Measurements from ENCODE around the gene OPN1MW.
"Not testable (repeated sequence)": the region's sequence is repeated elsewhere in the genome, so short reads cannot be mapped to it uniquely, and the experiment has no call there.

Gene OPN1MW

DNA sequence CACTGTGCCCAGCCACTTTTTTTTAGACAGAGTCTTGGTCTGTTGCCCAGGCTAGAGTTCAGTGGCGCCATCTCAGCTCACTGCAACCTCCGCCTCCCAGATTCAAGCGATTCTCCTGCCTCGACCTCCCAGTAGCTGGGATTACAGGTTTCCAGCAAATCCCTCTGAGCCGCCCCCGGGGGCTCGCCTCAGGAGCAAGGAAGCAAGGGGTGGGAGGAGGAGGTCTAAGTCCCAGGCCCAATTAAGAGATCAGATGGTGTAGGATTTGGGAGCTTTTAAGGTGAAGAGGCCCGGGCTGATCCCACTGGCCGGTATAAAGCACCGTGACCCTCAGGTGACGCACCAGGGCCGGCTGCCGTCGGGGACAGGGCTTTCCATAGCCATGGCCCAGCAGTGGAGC, at the start of gene OPN1MW:
Gene OPN1MW, plus strand, starts transcription at position 301 of the 400 bp plus-strand sequence. Its CDS starts 82 bp downstream, at position 383.
- intact Hi-C loops (cut with DNase I): not testable (repeated sequence)

DNA sequence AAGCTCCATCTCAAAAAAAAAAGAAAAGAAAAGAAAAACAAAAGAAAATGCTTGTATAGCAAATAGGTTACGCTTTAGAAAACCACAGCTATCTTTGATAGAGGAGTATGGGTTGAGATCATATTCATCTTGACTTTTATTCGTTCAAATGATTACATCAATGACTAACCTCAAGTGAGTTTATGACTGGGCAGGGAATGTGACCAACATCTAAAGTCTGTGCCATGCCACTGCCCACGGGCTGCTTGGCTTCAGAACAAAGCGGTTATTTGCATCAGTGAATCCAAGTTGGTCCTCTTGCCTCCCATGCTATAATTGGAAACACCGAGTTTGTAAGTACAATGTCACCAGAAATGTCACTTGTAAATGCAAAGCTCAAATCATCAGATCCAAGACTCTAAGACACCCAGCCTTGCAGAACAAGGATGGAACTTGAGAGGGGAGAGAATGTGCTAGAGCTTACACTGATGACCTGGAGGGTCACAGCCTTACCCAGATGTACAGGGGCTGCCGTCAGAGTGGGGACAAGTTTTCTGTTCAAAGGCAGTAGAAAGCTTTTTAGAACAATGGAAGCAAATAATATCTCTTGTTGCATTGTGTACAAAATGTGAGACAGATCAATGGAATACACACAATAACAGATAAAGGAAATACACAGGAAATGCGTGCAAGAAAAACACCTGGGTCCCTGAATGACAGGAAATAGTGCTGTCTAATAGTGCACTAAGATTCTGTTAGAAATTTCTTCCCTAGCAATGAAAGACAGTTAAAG, 46.8 kb upstream of the OPN1MW start:
- DNase-seq: peak in 2 of 10 donors; percentile 7
- intact Hi-C loops (cut with DNase I): no loop called here

More for the DNA sequence above, at the start of gene OPN1MW:
- DNase-seq: not testable (repeated sequence)

DNA sequence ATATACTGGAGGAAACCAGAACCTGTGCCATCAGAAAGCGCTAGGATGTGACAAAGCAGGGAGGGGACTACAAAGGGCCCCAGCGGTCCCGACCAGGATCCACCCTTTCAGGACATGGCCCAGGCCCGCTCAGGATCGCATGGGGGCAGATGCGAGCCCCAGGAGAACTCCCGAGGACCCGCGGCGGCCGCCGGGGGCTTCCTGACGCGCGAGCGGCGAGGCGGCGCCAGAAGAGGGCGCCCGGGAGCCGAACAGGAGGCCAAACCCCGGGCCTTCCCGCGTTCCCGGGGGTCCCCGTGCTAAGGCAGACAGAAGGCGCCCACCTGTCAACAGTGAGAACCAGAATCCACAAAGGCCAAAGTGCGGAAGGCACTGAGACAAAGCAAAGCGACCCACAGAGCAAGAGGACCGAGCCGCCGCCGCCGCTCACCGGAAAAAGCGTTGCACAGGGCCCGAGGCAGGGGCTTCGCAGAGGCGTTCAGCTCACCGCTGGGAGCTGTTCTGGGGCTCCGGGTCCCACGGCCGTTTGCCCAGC, 45.7 kb upstream of the OPN1MW start:
- intact Hi-C loops (cut with DNase I): no loop called here
- DNase-seq: peak in 8 of 10 donors; percentile 26 to 93 (median 50)

DNA sequence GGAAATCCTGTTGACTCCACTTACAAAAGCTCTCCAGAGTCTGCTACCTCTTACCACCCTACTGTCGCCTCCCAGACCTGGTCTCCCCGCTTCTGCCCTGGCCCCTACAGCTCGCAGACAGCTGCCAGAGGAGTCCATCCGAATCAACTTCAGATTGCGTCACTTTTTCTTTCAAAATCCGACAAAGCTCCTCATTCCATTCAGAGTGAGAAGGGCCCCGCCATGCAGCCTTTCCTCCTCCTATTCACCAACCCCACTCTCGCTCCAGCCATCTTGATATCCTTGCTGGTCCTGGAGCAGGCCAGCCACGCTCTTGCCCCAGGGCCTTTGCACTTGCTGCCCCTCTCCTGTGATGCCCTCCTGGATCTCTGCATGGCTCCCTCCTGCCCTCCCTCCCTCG, 43.5 kb upstream of the OPN1MW start:
- intact Hi-C loops (cut with DNase I): no loop called here
- peak in 2 of 10 donors; percentile 49 to 53 for DNase-seq

DNA sequence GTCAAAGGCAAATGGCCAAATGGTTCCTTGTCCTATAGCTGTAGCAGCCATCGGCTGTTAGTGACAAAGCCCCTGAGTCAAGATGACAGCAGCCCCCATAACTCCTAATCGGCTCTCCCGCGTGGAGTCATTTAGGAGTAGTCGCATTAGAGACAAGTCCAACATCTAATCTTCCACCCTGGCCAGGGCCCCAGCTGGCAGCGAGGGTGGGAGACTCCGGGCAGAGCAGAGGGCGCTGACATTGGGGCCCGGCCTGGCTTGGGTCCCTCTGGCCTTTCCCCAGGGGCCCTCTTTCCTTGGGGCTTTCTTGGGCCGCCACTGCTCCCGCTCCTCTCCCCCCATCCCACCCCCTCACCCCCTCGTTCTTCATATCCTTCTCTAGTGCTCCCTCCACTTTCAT, 42.2 kb upstream of the OPN1MW start:
- intact Hi-C loops (cut with DNase I): no loop called here
- DNase-seq: peak in 2 of 10 donors; percentile 52 to 56

DNA sequence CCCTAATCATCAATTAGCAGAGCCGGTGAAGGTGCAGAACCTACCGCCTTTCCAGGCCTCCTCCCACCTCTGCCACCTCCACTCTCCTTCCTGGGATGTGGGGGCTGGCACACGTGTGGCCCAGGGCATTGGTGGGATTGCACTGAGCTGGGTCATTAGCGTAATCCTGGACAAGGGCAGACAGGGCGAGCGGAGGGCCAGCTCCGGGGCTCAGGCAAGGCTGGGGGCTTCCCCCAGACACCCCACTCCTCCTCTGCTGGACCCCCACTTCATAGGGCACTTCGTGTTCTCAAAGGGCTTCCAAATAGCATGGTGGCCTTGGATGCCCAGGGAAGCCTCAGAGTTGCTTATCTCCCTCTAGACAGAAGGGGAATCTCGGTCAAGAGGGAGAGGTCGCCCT, 41.7 kb upstream of the OPN1MW start:
- intact Hi-C loops (cut with DNase I): no loop called here
- DNase-seq: peak in 2 of 10 donors; percentile 24 to 61

DNA sequence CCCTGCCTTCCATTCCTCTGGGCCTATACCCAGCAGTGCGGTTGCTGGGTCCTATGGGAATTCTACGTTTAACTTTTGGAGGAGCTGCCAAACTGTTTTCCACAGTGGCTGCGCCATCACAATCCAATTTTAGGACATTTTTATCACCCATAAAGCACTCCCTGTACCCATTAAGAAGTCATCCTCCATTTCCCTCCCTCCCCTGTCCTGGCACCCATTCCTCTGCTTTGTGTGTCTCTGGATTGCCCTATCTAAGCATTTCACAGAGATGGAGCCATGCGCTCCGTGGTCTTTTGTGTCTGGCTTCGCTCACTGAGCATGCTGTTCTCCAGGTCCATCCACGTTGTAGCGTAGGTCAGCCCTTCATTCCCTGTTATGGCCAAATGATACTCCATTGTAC, 40.0 kb upstream of the OPN1MW start:
- DNase-seq: peak in 1 of 10 donors; percentile 20
- intact Hi-C loops (cut with DNase I): no loop called here

DNA sequence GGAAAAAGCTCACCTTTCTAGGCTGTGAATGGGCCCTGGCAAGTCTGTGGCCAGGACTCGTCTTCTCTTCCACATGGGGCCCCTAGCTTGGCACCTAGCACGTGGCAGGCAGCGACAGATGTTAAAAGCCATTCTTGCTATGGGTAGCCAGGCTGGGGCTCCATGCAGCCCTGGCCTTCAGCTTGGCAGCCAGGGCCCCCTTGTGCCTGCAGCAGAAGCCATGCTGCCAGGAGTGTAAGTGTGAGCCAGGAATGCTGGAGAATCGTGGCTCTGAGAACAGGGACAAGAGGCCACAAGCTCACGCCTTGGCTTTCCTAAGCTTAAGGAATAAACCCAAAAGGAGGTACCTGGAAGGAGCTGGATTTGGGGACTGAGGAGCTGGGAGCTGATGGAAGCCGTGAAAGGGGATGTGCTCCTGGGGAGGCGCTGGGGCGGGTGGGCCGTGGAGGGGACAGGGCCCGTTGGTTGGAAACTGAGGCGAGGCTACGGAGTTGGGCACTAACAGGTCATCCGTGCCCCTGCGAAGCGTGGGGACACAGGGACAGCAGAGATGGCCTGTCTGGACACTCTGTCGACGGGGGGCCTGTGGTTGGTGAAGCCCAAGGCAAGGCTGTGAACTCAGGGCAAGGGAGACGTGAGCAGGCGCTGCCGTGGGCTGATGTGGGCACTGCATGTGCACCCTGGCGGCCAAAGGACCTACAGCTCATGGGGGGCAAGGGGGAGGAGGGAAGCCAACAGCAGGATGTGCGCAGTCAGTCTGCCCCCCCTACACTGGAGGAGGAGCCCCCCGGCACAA, 39.2 kb upstream of the OPN1MW start:
- intact Hi-C loops (cut with DNase I): no loop called here
- DNase-seq: peak in 2 of 10 donors; percentile 56 to 76

DNA sequence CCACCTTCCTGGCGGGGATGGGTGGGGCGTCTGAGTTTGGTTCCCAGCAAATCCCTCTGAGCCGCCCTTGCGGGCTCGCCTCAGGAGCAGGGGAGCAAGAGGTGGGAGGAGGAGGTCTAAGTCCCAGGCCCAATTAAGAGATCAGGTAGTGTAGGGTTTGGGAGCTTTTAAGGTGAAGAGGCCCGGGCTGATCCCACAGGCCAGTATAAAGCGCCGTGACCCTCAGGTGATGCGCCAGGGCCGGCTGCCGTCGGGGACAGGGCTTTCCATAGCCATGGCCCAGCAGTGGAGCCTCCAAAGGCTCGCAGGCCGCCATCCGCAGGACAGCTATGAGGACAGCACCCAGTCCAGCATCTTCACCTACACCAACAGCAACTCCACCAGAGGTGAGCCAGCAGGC, 38.4 kb upstream of the OPN1MW start, which contains the start of gene OPN1LW:
Gene OPN1LW, plus strand, starts transcription at position 234 of the 400 bp plus-strand sequence. Its CDS starts 41 bp downstream, at position 275.
- peak in 1 of 10 donors; percentile 31 for DNase-seq
- intact Hi-C loops (cut with DNase I): not testable (repeated sequence)

DNA sequence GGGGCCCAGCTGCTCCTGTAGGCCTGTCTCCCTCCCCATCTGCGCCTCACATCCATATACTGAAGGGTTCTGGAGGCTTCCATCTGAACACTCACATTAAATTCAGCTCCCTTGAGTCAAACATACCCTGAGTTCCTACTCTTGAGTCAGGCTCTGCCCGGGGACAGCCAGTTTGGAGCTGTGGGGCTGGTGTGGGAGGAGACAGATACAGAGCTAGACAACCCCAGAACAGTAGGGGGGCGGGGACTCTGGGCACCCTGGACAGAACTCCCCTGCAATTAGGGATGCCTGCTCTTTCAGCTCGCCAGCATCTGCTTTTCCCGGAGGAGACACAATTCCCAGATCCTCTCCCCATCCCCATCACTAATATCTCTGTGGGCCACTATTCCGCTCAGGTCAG, 31.4 kb upstream of the OPN1MW start:
- DNase-seq; intact Hi-C loops (cut with DNase I): not testable (repeated sequence)

DNA sequence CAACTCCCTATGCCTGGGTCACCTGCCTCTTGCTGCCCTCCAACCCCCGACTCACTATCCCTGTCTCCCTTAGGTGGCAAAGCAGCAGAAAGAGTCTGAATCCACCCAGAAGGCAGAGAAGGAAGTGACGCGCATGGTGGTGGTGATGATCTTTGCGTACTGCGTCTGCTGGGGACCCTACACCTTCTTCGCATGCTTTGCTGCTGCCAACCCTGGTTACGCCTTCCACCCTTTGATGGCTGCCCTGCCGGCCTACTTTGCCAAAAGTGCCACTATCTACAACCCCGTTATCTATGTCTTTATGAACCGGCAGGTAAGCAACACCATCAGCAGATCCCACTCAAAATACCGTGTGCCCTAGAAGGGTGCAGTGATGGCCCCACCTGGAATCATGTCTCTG, 26.2 kb upstream of the OPN1MW start:
- intact Hi-C loops (cut with DNase I): not testable (repeated sequence)
- peak in 2 of 10 donors; percentile 11 to 61 for DNase-seq

DNA sequence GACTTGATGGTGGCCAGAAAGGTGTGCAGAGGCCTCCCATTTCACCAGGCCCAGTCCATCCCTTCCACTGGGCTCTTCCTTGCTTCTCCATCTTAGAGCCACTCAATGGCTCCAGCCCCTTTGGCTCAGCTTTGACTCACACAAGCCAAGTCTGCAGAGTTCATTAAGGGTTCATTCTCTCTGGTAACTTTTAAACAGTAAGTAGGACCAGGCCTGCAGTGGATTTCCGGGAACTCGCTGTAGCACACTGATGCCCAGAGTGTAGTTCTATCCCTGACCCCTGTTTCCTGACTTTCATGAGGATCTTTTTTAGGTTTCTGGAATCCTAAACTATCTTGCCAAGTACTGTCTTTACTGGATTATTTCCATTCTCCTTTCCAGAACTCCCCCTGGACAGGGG, 25.2 kb upstream of the OPN1MW start:
- DNase-seq; intact Hi-C loops (cut with DNase I): not testable (repeated sequence)

DNA sequence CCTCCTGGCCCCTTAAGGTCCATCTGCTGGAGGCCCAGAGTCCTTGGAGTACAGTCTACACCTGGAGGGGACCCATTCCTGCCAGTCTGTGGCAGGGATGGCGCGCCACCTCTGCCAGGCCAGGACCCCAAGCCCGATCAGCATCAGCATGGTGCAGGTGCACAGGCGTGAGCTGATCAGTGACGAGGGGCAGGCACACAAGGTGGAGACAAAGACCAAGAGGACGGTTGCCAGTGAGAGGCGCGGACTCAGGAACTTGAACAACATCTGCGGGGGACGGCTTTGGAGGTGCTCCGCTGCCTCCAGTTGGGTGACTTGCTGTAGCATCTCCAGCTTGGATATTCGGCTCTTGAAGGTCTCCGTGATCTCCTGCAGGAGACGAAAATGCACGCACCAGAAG, 23.1 kb upstream of the OPN1MW start:
- DNase-seq; intact Hi-C loops (cut with DNase I): not testable (repeated sequence)

DNA sequence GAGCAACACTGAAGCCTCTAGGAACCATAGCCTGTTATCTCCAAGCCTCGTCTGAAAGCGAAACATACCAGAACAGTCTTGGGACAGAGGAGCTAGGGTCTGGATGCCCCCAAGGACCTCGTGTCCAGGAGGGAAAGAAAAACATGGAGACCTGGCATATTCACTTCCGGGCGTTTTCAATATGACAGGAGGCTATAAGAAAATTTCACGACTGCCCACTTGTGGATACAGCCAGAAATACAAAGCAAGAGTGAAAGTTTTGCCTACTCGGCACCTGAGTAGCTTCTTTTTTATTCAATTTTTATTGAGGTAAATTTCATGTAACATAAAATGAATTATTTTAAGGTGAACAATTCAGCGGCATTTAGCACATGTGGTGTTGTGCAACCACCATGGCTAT, 17.5 kb upstream of the OPN1MW start:
- intact Hi-C loops (cut with DNase I); DNase-seq: not testable (repeated sequence)

DNA sequence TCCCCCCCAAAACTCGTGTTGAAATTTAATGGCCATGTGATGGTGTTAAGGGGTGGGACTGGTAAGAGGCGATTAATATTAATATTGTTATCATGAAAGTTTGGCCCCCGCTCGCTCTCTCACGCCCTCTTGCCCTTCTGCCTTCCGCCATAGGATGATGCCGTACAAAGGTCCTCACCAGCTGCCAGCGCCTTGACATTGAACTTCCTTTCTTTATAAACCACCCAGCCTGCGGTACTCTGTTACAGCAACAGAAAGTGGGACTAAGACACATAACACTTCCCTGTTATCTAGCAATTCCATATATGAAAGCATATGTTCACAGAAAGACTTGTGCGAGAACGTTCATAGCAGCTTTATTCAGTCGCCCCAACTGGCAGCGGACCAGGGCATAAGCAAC, 14.0 kb upstream of the OPN1MW start:
- DNase-seq; intact Hi-C loops (cut with DNase I): not testable (repeated sequence)

DNA sequence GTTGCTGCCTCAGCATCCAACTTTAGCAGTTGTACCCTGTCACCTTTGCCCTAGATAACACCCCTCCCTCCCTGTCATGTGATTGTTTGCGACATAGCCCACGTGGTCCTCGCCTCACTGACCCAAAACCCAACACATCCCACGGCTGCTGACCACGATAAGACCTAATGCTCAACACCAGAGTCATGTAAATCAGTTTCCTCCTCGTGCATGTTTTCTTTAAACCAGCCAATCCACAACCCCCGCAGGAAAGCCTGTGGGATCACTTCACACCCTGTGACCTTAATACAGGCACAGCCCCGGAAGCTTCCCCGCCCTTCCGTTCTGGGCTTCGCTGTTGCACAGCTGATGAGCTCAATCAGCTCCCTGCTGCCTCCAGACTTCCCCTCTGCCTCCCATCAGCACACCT, 9.9 kb upstream of the OPN1MW start:
- intact Hi-C loops (cut with DNase I); DNase-seq: not testable (repeated sequence)

DNA sequence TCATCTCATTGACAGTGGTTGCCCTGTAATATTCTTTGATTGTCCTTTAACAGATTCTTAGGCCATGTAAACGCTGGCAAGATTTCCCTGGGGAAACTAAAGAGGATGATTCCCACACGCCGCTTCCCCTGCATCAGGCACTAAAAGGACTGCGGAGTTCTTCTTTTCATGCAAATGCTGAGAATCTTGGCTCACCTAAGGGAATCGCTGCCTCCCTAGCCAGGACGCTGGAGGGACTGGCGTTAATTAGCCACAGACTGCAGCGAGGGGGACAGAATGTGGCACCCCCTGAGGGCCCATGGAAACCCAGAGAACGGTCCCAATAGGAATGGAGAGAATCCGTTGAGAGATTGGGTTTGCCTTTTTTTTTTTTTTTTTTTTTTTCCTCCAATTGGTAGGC, 8.0 kb upstream of the OPN1MW start:
- DNase-seq; intact Hi-C loops (cut with DNase I): not testable (repeated sequence)

DNA sequence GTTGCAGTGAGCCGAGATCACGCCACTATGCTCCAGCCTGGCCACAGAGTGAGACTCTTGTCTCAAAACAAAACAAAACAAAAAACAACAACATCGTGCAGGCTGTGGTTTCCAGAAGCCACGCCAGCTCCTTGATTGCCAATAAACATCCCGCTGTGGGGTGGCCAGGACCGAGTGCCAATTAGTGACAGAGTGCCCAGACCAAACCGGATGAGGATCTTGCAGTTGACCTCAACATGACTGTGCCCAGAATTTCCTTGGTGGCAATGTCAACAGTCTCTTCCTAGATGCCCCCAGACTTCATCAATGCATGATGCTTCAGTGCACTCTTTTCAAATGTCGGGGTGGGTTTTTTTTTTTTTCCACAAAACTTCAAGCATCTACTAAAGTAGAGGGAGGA, 1.4 kb downstream of the OPN1MW start:
- intact Hi-C loops (cut with DNase I); DNase-seq: not testable (repeated sequence)

DNA sequence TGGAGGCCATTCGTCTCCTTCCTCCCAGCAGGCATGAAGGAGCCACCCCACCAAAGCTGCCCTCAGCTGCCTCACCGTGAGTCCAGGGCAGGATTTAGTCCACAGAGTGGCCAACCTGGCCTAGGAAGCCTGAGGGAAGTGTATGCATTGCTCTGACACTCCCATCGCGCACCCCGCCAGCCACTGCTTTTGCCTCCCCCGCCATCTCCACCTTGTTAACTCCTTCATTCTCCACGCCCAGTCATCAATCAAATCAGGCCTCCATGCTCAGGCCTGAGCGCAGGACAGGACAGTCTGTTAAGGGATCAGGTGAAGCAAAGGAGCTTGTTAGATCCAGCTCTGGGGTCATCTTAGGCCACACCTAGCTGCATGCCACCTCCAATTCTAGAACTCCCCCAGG, 10.4 kb downstream of the OPN1MW start:
- DNase-seq; intact Hi-C loops (cut with DNase I): not testable (repeated sequence)

DNA sequence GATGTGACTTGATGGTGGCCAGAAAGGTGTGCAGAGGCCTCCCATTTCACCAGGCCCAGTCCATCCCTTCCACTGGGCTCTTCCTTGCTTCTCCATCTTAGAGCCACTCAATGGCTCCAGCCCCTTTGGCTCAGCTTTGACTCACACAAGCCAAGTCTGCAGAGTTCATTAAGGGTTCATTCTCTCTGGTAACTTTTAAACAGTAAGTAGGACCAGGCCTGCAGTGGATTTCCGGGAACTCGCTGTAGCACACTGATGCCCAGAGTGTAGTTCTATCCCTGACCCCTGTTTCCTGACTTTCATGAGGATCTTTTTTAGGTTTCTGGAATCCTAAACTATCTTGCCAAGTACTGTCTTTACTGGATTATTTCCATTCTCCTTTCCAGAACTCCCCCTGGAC, 11.9 kb downstream of the OPN1MW start:
- DNase-seq; intact Hi-C loops (cut with DNase I): not testable (repeated sequence)

DNA sequence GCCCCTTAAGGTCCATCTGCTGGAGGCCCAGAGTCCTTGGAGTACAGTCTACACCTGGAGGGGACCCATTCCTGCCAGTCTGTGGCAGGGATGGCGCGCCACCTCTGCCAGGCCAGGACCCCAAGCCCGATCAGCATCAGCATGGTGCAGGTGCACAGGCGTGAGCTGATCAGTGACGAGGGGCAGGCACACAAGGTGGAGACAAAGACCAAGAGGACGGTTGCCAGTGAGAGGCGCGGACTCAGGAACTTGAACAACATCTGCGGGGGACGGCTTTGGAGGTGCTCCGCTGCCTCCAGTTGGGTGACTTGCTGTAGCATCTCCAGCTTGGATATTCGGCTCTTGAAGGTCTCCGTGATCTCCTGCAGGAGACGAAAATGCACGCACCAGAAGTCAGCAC, 14.1 kb downstream of the OPN1MW start:
- DNase-seq; intact Hi-C loops (cut with DNase I): not testable (repeated sequence)

Measured in posterior cingulate gyrus (tissue), 11 donors.